ENCODE measurements around the gene RIMBP2. TPM values are rescaled to one million over a fixed set of nuclear protein-coding genes. Genes with fewer than 3 reads are reported as not detected.

Gene RIMBP2
- total RNA-seq, 1 experiment from 2014 or later, result not detected

GRCh38 chr12:130571089-130571488 lies 145.0 kb downstream of the RIMBP2 start:
- no peaks in the 10 kb centered on the region for H3K9me3 ChIP-seq
- H3K4me1 ChIP-seq, result no peaks in the 10 kb centered on the region
- H3K9me3 Mint-ChIP-seq (ENCODE audit: unreplicated experiment), result peaks cover 9% of the 10 kb centered on the region
- no TSS peak for BruUV-seq (replicated peaks)
- H3K4me3 ChIP-seq (ENCODE audit: low read depth, low read length), result no peak overlapping the region
- POLR2A ChIA-PET, result no interaction called here
- intact Hi-C loops (cut with micrococcal nuclease; ENCODE audit: unreplicated experiment), result no loop called here
- TF ChIP-seq, protein P1, sequence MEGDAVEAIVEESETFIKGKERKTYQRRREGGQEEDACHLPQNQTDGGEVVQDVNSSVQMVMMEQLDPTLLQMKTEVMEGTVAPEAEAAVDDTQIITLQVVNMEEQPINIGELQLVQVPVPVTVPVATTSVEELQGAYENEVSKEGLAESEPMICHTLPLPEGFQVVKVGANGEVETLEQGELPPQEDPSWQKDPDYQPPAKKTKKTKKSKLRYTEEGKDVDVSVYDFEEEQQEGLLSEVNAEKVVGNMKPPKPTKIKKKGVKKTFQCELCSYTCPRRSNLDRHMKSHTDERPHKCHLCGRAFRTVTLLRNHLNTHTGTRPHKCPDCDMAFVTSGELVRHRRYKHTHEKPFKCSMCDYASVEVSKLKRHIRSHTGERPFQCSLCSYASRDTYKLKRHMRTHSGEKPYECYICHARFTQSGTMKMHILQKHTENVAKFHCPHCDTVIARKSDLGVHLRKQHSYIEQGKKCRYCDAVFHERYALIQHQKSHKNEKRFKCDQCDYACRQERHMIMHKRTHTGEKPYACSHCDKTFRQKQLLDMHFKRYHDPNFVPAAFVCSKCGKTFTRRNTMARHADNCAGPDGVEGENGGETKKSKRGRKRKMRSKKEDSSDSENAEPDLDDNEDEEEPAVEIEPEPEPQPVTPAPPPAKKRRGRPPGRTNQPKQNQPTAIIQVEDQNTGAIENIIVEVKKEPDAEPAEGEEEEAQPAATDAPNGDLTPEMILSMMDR (IDR thresholded peaks at IDR 0.05; ENCODE audit: insufficient read depth in 1 of 2, low read depth in 1 of 2, low read length in 1 of 2, severe bottlenecking in 1 of 2, unreplicated experiment in 1 of 2), result no peak
- no peak overlapping the region for H3K4me3 Mint-ChIP-seq (ENCODE audit: unreplicated experiment)
- H3K4me1 Mint-ChIP-seq (ENCODE audit: low read depth, unreplicated experiment), result no peaks in the 10 kb centered on the region
- no peak for DNase-seq
- no peaks in the 10 kb centered on the region for H3K36me3 Mint-ChIP-seq (ENCODE audit: insufficient read depth, unreplicated experiment)
- H3K36me3 ChIP-seq (ENCODE audit: control insufficient read depth, insufficient read depth, low read length), result no peaks in the 10 kb centered on the region
- no peak overlapping the region for H3K27ac Mint-ChIP-seq (ENCODE audit: unreplicated experiment)
- CTCF ChIA-PET, result interaction anchor here (0.7 kb wide), 2 partner anchors 38 to 177 kb away, joined by 5 read pairs; no protein-coding TSS in a partner anchor
- H3K27me3 ChIP-seq (replicated peaks; ENCODE audit: control insufficient read depth, insufficient read depth, low read length), result no peaks in the 10 kb centered on the region
- H3K27me3 Mint-ChIP-seq (ENCODE audit: insufficient read depth, unreplicated experiment), result peaks cover 6% of the 10 kb centered on the region

DNA sequence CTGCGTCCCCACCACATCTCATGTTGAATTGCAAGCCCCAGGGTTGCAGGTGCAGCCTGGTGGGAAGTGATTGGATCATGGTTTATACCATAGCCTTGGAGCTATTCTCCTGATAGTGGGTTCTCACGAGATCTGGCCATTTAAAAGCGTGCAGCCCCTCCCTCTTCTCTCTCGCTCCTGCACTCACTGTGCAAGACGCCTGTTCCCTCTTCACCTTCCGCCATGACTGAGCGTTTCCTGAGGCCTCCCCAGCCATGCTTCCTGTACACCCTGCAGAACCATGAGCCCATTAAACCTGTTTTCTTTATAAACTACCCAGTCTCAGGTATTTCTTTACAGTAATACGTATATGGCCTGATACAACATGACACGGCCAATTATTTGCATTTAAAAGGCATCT lies 146.6 kb downstream of the RIMBP2 start:
- POLR2A ChIA-PET, result no interaction called here
- Mint-ChIP-seq H3K36me3 (ENCODE audit: insufficient read depth, unreplicated experiment) (no peaks in the 10 kb centered on the region), H3K4me1 (ENCODE audit: low read depth, unreplicated experiment) (no peaks in the 10 kb centered on the region), H3K4me3 (ENCODE audit: unreplicated experiment) (no peak overlapping the region), H3K9me3 (ENCODE audit: unreplicated experiment) (peaks cover 9% of the 10 kb centered on the region), H3K27me3 (ENCODE audit: insufficient read depth, unreplicated experiment) (peaks cover 6% of the 10 kb centered on the region), H3K27ac (ENCODE audit: unreplicated experiment) (no peak overlapping the region)
- BruUV-seq (replicated peaks), result no TSS peak
- TF ChIP-seq, protein P1 (IDR thresholded peaks at IDR 0.05; ENCODE audit: insufficient read depth in 1 of 2, low read depth in 1 of 2, low read length in 1 of 2, severe bottlenecking in 1 of 2, unreplicated experiment in 1 of 2), result no peak
- CTCF ChIA-PET, result no interaction called here
- no peak for DNase-seq
- H3K9me3 ChIP-seq, result no peaks in the 10 kb centered on the region; the same call in 1 of the 2 replicates
- no peaks in the 10 kb centered on the region for H3K27me3 ChIP-seq (replicated peaks; ENCODE audit: control insufficient read depth, insufficient read depth, low read length)
- no peak overlapping the region for H3K4me3 ChIP-seq (ENCODE audit: low read depth, low read length)
- intact Hi-C loops (cut with micrococcal nuclease; ENCODE audit: unreplicated experiment), result no loop called here
- H3K36me3 ChIP-seq (ENCODE audit: control insufficient read depth, insufficient read depth, low read length), result no peaks in the 10 kb centered on the region
- no peaks in the 10 kb centered on the region for H3K4me1 ChIP-seq

DNA sequence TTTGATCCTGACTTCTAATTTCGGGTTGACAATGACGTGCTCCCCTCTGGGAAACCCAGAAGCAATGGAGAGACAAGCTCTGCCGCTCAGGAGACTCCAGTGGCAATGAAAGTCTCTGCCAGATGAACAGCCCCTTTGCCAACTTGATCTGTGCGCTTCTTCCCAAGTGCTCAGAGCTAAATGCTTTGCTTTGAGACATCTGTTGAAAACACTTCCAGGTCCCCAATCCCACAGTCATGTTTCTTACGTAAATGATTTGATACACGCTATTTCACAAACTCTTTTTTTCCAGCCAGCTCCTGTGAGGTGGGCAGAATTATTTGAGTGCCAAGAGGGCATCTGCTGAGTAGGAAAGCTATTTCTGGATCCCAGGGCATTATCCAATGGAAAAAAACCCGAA lies 147.6 kb downstream of the RIMBP2 start:
- H3K4me1 ChIP-seq, result no peaks in the 10 kb centered on the region
- H3K4me3 Mint-ChIP-seq (ENCODE audit: unreplicated experiment), result no peak overlapping the region
- intact Hi-C loops (cut with micrococcal nuclease; ENCODE audit: unreplicated experiment), result no loop called here
- H3K9me3 Mint-ChIP-seq (ENCODE audit: unreplicated experiment), result peaks cover 9% of the 10 kb centered on the region
- TF ChIP-seq, protein P1 (IDR thresholded peaks at IDR 0.05; ENCODE audit: insufficient read depth in 1 of 2, low read depth in 1 of 2, low read length in 1 of 2, severe bottlenecking in 1 of 2, unreplicated experiment in 1 of 2), result no peak
- ChIA-PET POLR2A (no interaction called here), CTCF (no interaction called here)
- no peak overlapping the region for H3K27ac Mint-ChIP-seq (ENCODE audit: unreplicated experiment)
- no peaks in the 10 kb centered on the region; the same call in 1 of the 2 replicates for H3K9me3 ChIP-seq
- peaks cover 6% of the 10 kb centered on the region for H3K27me3 Mint-ChIP-seq (ENCODE audit: insufficient read depth, unreplicated experiment)
- no TSS peak for BruUV-seq (replicated peaks)
- no peaks in the 10 kb centered on the region for H3K27me3 ChIP-seq (replicated peaks; ENCODE audit: control insufficient read depth, insufficient read depth, low read length)
- no peak overlapping the region for H3K4me3 ChIP-seq (ENCODE audit: low read depth, low read length)
- no peak for DNase-seq
- no peaks in the 10 kb centered on the region for H3K36me3 Mint-ChIP-seq (ENCODE audit: insufficient read depth, unreplicated experiment)
- no peaks in the 10 kb centered on the region for H3K4me1 Mint-ChIP-seq (ENCODE audit: low read depth, unreplicated experiment)
- no peaks in the 10 kb centered on the region for H3K36me3 ChIP-seq (ENCODE audit: control insufficient read depth, insufficient read depth, low read length)

All from Caco-2 (cell line).